Upper lobe of left lung (tissue), 4 donors: ENCODE results near the gene MAJIN.

ENCODE experiments used
- CTCF ChIP-seq, 6 experiments: fragments of 450-650 bp in 4 of 6; fragments of 200-600 bp in 2 of 6; sonication (generic) in 2 of 6; IDR thresholded peaks; one replicate each; pipeline ENCODE4 v1.5.1; 2016 to 2019; ENCODE audit warnings: antibody characterized with exemption in 6 of 6
- EP300 ChIP-seq, 4 donors: sonication (generic); formaldehyde crosslinking; IDR thresholded peaks; one replicate each; pipeline ENCODE4 v1.5.1; 2017; ENCODE audit warnings: antibody characterized with exemption in 4 of 4, control low read depth in 2 of 4
- POLR2A ChIP-seq, 4 donors: fragments of 450-650 bp; IDR thresholded peaks; one replicate each; pipeline ENCODE4 v1.5.1; 2016 to 2017; ENCODE audit warnings: antibody characterized with exemption in 4 of 4, mild to moderate bottlenecking in 2 of 4
- POLR2AphosphoS5 ChIP-seq, 2 donors: sonication (generic); formaldehyde crosslinking; IDR thresholded peaks; one replicate each; pipeline ENCODE4 v1.5.1; 2017; ENCODE audit warnings: antibody characterized with exemption in 2 of 2

DNA sequence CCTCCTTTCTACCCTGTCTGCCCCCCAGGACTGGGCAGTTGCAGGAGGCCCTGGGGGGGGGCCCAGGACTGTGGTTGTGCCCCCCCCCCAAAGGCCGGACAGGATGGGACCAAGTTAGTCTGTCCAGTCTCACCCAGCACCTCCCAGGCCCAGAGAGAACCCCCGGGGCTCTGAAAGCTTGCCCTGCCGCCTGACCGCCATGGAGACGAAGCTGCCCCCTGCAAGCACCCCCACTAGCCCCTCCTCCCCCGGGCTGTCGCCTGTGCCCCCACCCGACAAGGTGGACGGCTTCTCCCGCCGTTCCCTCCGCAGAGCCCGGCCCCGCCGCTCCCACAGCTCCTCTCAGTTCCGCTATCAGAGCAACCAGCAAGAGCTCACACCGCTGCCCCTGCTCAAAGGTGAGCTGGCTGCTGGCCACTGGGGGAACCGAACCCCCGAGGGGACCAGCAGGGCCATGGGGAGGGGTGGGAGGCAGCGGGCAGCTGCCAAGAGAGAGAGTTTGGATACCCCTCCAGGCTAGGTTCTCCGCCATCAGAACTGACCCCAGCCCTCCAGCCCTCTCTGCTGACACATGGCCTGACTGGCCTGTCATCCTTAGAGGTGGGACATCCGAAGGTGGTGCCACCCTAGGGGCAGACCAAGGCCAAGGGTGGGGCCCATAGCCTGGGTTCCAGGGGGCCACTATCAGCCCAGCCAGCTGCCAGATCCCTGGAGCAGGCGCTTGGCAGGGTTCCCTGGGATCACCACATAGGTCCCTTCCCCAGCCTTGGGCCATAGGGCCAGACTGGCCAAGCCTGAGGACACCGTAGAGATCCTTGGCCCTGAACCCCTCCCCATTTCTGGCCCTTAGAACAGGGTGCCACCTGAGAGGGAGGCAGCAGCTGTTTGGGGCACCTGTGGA lies 46.1 kb downstream of the MAJIN start:
- no peak for TF ChIP-seq CTCF (IDR thresholded peaks at IDR 0.05)
- no peak for TF ChIP-seq POLR2A (IDR thresholded peaks at IDR 0.05)
- no peak for TF ChIP-seq EP300 (IDR thresholded peaks at IDR 0.05)
- no peak for TF ChIP-seq POLR2AphosphoS5 (IDR thresholded peaks at IDR 0.05)
